Measurements from ENCODE around the gene GPATCH8. TPM values are rescaled to one million over a fixed set of nuclear protein-coding genes. Genes with fewer than 3 reads are reported as not detected.

Gene GPATCH8
- total and polyA plus RNA-seq, 9 of the 15 experiments (the other 6 are each of a cell fraction or from before 2014, with no cell fraction given): 10.6 to 29.6 (median 13.2) TPM

- TF ChIP-seq BCOR (IDR thresholded peaks at IDR 0.05): peak; percentile 94
- peak; percentile 72 for TF ChIP-seq TAL1 (IDR thresholded peaks at IDR 0.05)
- TF ChIP-seq ATF1 (CRISPR knock-in tag; IDR thresholded peaks at IDR 0.05): no peak
- no peak for TF ChIP-seq ATF1 (tag; IDR thresholded peaks at IDR 0.05)
- no peak for TF ChIP-seq SIN3A (IDR thresholded peaks at IDR 0.05; ENCODE audit: borderline replicate concordance in 2 of 2, control insufficient read depth in 1 of 2, low read depth in 2 of 2, low read length in 2 of 2)
- TF ChIP-seq STAG1 (CRISPR knock-in tag; IDR thresholded peaks at IDR 0.05; ENCODE audit: borderline replicate concordance): no peak
- TF ChIP-seq SMARCB1 (IDR thresholded peaks at IDR 0.05; ENCODE audit: insufficient read length, low read depth): no peak
- TF ChIP-seq MYBL2 (IDR thresholded peaks at IDR 0.05; ENCODE audit: low read depth): 0 out of 2 replicates have a peak, but pooled peaks have one; percentile 16
- TF ChIP-seq MYBL2 (CRISPR knock-in tag; IDR thresholded peaks at IDR 0.05; ENCODE audit: borderline replicate concordance): no peak
- TF ChIP-seq CXXC5 (CRISPR knock-in tag; IDR thresholded peaks at IDR 0.05): no peak
- peak; percentile 87 for TF ChIP-seq CBFA2T3 (IDR thresholded peaks at IDR 0.05)
- TF ChIP-seq NR2F6 (CRISPR knock-in tag; IDR thresholded peaks at IDR 0.05): no peak
- TF ChIP-seq SMARCE1 (IDR thresholded peaks at IDR 0.05): peak; percentile 79; the same call in 1 of the 2 replicates
- no peak for TF ChIP-seq ZC3H4 (CRISPR knock-in tag; IDR thresholded peaks at IDR 0.05; ENCODE audit: borderline replicate concordance)
- TF ChIP-seq TEAD1 (CRISPR knock-in tag; IDR thresholded peaks at IDR 0.05): 0 out of 4 replicates have a peak, but pooled peaks of 1 of the 2 experiments have one; percentile 46
- TF ChIP-seq JUND (IDR thresholded peaks at IDR 0.05; ENCODE audit: borderline replicate concordance, low read depth, low read length): peak; percentile 20; the same call in 1 of the 2 replicates
- TF ChIP-seq JUND (tag; IDR thresholded peaks at IDR 0.05; ENCODE audit: borderline replicate concordance, low read depth, low read length): no peak; the same call in 2 of the 3 replicates
- no peak for TF ChIP-seq ZNF282 (CRISPR knock-in tag; IDR thresholded peaks at IDR 0.05)
- no peak for TF ChIP-seq ZSCAN32 (CRISPR knock-in tag; IDR thresholded peaks at IDR 0.05)
- 0 out of 2 replicates have a peak, but pooled peaks have one; percentile 2 for TF ChIP-seq ZFX (CRISPR knock-in tag; IDR thresholded peaks at IDR 0.05)
- no peak for TF ChIP-seq RFX5 (IDR thresholded peaks at IDR 0.05; ENCODE audit: low read depth, low read length)
Observed at GRCh38 chr17:44543905-44544523, 40.8 kb upstream of the GPATCH8 start (continued).

Data from K562 (cell line).